Stimulated activated CD8-positive, alpha-beta memory T cell treated with anti-CD3 and anti-CD28 coated beads, Interleukin-7, amount 100 ng/mL, for 24 hours (primary cell): ENCODE data around the gene CCS.
"Not testable (repeated sequence)": the region's sequence is repeated elsewhere in the genome, so short reads cannot be mapped to it uniquely, and the experiment has no call there.

Experiments used
- DNase-seq: peaks from one replicate; pipeline ENCODE4 v3.0.0-alpha.2; 2020; ENCODE audit warnings: low read depth

Gene CCS, protein sequence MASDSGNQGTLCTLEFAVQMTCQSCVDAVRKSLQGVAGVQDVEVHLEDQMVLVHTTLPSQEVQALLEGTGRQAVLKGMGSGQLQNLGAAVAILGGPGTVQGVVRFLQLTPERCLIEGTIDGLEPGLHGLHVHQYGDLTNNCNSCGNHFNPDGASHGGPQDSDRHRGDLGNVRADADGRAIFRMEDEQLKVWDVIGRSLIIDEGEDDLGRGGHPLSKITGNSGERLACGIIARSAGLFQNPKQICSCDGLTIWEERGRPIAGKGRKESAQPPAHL

DNA sequence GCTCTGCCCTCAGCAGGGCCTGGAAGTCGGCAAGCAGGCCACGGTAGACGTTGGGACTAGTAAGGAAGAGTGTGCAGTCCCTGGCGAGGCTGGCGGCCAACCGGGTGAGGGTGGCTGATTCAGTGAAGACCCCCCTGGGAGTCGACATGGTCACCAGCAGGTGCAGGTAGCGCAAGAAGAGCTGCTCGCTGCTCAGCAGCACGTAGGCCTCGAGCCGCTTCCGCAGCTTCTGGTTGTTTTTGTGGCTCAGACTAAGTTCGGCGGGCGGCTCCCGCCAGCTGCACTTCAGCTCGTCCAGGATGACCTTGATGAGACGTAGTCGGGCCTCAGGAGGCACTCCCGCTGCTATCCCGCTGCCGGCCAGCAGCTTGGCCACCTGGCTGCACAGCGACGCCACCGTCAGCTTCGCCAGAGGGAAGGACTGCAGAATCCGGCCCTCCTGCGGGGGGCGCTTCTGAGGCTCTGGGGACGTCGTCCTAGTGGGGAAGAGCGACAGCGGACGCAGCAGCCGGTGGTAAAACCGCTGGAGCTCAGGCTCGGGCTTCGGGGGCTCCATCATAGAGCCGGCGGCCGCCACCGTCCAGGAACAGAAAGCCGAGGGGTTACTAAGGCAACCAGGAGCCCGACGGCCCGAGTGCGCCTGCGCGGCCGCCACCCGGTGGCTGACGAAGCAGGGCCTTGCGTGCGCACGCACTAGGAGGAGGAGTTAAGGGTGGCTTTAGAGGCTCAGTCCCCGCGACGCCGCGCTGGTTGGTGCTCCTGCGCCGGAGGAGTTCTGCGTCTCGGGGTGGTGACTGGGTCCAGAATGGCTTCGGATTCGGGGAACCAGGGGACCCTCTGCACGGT is at the start of gene CCS, which contains the start of gene CCDC87:
CCS (plus strand) TSS at position 729 of the 846 bp plus-strand sequence; CDS start at position 806, 77 bp downstream.
CCDC87 (minus strand) TSS at position 607 of the 846 bp plus-strand sequence; CDS start at position 559, 48 bp downstream.
- DNase-seq = peak; percentile 99

GRCh38 chr11:66543263-66544107 is 49.5 kb upstream of the CCS start:
- peak; percentile 18 for DNase-seq

DNA sequence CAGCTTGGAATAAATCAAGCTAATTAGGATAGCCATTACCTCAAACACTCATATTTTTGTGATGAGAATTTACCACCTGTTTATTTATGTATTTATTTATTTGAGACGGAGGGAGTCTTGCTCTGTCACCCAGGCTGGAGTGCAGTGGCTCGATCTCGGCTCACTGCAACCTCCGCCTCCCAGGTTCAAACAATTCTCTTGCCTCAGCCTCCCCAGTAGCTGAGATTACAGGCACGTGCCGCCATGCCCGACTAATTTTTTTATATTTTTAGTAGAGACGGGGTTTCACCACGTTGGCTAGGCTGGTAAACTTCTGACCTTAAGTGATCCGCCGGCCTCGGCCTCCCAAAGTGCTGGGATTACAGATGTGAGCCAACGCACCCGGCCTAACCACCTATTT is 48.0 kb upstream of the CCS start:
- DNase-seq = not testable (repeated sequence)

DNA sequence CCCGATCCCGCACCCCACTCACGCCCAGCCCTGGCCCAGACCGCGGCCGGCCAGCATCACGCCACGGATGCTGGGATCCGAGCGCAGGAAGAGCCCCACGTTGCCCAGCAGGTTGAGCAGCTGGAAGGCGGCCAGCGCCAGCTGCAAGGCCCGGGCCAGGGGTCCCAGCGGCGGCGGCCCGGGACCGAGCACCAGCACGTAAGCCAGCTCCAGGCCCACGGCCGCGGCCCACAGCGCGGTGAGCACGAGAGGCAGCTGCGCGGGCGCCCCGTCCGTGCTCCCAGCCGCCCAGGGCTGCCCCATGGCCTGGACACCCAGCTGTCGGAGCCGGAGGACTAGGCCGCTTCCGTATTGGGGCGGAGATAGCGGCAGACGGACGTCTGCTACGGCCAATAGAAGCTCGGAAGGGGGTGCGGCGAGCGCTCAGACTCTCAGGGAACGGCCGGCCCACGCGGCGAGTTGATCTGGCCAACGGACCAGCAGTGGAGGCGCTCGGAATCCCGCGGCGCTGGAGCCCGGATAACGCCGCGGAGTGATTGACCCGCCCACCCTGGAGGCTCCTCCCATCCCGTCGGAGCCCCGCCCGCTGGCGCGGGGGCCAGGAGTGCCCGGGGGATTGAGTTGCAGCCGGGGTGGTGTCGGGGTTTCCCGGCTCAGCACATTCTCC is 47.2 kb upstream of the CCS start, which contains the start of gene ZDHHC24:
ZDHHC24 (minus strand) TSS at position 348 of the 667 bp plus-strand sequence; CDS start at position 303, 45 bp downstream.
- peak; percentile 75 for DNase-seq

DNA sequence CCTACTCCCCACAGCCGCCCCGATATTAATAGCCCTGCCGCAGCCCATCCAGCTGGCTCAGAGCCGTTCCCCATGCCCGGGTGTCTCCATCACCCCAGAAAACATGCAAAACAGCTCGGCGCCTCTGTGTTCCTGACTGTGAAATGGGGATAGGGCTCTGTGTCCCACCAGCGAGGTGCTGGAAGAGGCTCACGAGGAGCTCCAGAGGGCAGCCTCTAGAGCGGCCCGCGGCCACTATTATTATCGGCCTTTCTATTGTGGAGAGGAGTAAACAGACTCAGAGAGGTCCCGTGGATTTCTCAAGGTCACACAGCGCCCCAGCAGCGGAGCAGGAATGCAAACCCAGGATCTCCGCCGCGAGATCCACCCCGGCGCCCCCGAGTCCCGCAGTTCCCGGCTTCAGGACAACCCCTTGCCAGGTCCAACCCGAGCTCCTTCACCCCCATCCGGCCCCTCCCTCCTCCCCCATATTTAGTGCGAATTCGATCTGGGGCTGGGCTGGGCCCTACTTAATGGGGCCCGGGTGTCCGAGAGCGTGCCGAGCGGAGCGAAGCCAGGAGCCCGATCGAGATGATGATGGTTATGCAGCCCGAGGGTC is 46.5 kb upstream of the CCS start, which contains the start of gene ACTN3:
ACTN3 (plus strand) TSS at position 536 of the 598 bp plus-strand sequence; CDS start at position 571, 35 bp downstream.
- DNase-seq = no peak

- no peak for DNase-seq
Observed at GRCh38 chr11:66546966-66547661, 45.9 kb upstream of the CCS start.

DNA sequence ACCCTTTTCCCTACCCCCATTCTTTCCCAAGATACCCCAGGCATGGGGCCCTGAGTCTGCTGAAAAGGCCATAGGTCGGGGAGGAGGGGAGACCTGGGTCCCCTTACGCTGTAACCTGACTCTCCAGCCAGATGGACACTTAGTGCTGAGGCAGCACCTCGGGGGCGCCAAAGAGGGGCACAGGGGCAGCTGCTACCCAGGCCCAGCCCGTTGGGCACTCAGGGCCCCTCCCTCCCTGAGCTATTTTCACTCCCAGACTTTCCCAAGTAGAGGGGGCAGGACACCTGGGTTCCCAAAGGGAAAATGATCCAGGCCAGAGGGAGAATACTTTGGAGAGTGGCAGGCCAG is 45.3 kb upstream of the CCS start:
- no peak for DNase-seq

- DNase-seq = no peak
Observed at GRCh38 chr11:66548041-66548440, 44.9 kb upstream of the CCS start.

GRCh38 chr11:66548774-66549630 is 44.0 kb upstream of the CCS start:
- no peak for DNase-seq

DNA sequence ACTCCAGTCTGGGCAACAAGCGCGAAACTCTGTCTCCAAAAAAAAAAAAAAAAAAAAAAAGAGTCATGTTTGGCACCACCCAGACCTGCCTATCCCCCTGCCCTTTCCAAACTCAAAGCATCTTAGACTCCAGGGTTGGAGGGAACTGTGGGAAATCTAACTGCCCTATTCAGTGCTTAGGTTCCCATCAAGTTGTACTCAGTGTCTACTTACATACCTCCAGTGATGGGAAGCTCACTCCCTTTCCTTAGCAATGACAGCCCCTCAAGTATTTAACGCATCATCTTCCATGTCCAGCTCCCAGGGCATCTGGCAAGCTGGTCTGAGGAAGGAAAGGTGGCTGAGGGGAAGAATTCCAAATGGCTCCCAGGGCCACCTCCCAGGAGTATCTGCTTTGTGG is 43.3 kb upstream of the CCS start:
- DNase-seq = no peak

DNA sequence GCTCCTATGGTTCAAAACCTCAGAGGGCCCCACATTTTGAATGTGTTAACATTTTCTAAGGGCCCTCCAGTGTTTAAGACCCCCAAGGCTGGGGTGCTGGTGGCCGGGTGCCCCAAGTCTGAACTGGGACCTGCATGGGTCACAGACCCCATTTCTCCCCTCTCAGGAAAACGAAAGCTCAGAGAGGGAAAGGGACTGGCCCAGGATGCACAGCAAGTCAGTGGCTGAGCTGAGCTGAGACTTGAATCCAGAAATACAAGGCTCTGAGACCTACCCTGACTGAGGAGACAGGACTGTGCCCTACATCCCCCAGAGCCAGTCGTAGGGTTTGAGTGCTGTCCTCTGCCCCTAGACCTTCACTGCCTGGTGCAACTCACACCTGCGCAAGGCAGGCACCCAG is 42.1 kb upstream of the CCS start:
- DNase-seq = no peak

DNA sequence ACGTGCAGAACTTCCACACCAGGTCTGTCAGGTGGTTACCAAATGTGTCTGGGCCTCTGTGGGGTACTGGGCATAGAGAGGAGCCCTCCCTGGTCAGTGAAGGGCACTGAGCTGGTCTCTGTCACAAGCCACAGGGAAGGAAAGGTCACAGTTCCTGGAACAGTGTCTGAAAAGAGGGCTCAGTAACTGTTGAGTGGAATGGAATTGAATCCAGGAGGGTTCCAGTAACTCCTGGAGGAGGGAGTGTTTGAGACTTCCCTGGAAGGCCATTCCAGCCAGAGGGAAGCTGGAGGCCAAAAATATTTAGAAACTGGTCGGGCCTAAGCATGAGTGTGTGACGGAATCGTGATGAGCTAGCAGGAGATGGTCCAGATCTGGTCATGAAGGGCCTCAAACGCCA is 38.4 kb upstream of the CCS start:
- DNase-seq = no peak

- DNase-seq = no peak
Observed at GRCh38 chr11:66555416-66555815, 37.6 kb upstream of the CCS start.

GRCh38 chr11:66556086-66556485 is 36.9 kb upstream of the CCS start:
- no peak for DNase-seq

- DNase-seq = no peak
Observed at GRCh38 chr11:66557733-66558326, 35.2 kb upstream of the CCS start.

GRCh38 chr11:66559142-66559865 is 33.7 kb upstream of the CCS start:
- DNase-seq = no peak

DNA sequence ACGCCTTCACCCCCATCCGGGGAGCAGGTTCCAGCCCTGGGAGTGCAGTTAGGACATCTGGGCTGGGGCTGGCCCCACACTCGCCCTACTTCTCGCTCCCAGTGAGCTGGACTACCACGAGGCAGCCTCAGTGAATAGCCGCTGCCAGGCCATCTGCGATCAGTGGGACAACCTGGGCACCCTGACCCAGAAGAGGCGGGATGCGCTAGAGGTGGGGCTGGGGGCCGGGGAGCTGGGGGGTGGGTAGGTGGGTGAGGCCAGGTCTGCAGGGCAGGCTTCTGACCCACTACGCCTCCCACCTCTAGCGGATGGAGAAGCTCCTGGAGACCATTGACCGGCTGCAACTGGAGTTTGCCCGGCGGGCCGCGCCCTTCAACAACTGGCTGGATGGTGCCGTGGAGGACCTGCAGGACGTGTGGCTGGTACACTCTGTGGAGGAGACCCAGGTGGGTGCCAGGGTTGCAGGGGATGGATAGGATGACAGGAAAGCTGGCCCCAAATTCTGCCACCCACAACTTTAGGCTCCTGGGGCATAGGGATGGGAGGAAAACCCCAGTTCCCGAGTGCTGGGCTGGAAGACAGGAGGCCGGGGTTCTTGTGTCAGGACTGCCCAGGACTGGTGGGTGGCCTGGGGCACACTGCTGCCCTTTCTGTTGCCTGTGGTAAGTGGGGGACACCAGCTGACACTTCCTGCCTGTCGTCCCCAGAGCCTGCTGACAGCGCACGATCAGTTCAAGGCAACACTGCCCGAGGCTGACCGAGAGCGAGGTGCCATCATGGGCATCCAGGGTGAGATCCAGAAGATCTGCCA is 32.9 kb upstream of the CCS start:
- no peak for DNase-seq
